NCI-H226 (cell line): ENCODE measurements around the gene SIK2.
A peak's percentile ranks its signal among the peaks of the same experiment; 100 is the strongest.

ENCODE experiments used
- DNase-seq: peaks from one replicate; pipeline ENCODE4 v3.0.0-alpha.2; 2015

The SIK2 gene

GRCh38 chr11:111582881-111583280 is 19.4 kb upstream of the SIK2 start:
- no peak for DNase-seq

- DNase-seq: peak; percentile 63
Observed at GRCh38 chr11:111585371-111585770, 16.9 kb upstream of the SIK2 start.

DNA sequence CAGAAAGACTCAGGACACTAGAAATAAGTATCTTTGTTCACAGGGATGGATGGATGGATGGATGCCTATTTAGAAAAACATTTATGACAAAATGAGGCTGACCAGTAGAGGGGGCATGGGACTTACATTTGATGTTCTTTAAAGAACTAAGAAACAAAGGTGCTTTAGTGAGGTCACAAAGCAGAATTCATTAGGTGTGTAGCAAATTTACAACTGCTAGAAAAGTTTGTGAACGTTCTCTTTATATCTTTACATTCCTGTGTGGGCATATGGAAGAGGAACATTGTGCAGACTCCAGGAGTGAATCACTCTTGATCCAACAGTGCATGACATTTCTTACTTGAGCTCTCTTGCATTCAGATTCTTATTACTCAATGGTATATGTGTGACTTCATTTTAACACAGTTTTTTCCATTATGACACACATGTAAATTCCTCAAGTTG is 15.8 kb upstream of the SIK2 start:
- DNase-seq: peak; percentile 28

GRCh38 chr11:111589114-111589513 is 13.1 kb upstream of the SIK2 start:
- no peak for DNase-seq

GRCh38 chr11:111589886-111590499 is 12.3 kb upstream of the SIK2 start:
- DNase-seq: no peak

DNA sequence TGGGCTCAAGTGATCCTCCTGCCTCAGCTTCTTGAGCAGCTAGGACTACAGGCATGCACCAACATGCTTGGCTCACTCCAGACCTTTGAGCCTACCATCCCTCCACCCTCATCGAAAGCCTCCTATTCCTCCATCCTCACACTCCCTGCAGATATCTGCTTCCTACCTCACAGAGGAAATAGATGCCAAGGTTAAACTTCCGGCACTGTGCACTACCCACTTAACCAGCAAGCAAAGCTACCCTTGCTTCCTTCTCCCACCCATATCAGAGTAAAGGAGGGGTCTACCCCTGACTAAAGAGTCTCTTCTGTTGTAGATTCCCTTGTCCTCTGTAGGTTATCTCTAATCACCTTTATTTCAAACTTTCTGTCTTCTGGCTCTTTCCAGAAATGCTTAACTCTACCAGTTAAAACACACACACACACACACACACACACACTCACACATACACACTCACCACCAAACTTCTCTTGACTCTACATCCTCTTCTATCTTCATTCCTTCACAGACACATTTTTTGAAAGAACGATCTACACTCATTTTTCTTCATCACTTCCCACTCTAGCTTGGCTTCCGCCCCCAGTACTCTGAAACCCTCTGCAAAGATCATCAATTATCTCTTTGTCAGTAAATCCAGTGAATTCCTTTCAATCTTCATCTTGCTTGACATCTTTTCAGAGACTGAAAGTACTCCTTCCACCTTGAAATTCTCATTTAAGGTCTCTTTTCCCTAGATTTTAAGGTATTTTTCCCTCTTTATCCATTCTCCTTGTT is 10.9 kb upstream of the SIK2 start:
- DNase-seq: no peak

DNA sequence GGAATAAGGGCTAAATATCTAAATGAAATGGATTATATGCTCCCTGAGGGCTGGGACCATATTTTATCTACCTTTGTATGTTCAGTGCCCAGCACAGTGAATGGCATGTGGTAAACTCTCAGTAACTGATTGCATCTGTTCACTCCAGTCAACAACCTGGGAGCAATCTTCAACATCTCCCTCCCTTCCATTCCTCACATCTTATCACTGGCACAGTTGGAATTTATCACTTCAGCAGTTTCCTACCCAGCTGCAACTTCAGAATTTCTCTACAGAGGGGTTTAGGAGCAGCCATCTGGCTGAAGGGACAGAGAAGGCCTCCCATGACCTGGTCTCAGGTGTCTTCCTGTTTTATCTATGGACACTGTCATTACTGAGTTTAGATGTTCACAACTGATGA is 9.8 kb upstream of the SIK2 start:
- no peak for DNase-seq

DNA sequence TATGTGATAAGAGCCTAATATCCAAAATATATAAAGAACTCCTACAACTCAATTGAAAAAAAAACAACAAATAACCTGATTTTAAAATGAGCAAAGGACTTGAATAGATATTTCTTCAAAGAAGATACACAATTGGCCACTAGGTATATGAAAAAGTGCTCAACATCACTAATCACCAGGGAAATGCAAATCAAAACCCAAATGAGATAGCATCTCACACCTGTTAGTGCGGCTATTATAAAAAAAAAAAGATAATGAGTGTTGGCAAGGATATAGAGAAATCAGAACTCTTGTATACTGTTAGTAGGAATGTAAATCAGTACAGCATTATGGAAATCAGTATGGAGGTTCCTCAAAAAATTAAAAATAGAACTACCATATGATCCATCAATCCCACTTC is 5.9 kb upstream of the SIK2 start:
- no peak for DNase-seq

DNA sequence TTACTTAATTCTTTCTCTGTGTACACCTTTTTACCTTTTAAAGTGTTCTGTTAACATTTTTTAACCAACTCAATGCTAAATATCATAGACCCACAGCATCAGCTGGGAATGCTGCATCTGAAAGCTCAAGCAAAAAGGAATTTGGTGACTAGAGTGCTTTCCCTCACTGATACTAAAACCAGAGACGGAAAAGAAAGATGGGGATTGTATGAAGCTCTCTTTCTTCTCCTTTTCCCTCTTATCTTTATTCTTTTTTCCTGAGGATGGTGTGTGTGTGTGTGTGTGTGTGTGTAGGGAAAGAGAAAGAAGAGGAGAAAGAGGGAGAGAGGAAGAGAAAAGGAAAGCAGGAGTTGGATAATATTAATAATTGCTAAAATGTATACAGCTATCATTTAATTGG is 4.1 kb upstream of the SIK2 start:
- DNase-seq: no peak

DNA sequence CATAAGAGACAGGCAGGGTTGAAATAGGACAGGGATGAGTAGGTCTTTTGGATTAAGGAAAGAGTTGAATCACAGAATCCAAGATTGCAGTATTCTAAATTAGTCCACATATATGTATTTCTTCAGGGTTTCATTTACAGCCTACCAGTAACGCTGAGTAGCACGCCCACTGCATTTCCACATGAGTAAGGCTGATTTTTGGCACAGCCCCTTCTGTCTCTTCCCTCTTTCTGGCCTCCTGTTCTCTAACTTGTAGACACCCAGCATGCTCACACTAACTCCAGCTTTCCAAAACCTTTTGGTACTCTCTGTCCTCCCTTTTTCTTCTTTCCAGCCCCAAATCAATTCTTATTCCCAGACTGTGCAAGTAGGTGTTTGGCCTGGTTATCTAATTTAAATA is 3.7 kb upstream of the SIK2 start:
- DNase-seq: no peak

DNA sequence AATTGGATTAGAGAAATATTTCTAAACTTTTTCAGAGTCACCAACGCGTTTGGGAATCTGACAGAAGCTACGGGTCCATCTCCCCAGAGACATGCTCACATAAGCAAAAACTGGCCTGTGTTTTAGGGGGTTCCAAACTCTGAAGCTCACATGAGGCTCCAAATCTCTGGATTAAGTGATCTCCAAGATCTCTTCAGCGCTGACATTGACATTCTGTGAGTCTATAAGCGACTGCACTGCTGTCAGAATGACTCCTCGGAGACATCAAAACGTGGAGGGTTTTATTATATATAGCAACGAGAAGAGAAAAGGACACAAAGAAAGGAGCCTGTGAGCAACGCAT is 642 bp upstream of the SIK2 start:
- no peak for DNase-seq

- DNase-seq: no peak
Observed at GRCh38 chr11:111602865-111603610, 789 bp downstream of the SIK2 start.

DNA sequence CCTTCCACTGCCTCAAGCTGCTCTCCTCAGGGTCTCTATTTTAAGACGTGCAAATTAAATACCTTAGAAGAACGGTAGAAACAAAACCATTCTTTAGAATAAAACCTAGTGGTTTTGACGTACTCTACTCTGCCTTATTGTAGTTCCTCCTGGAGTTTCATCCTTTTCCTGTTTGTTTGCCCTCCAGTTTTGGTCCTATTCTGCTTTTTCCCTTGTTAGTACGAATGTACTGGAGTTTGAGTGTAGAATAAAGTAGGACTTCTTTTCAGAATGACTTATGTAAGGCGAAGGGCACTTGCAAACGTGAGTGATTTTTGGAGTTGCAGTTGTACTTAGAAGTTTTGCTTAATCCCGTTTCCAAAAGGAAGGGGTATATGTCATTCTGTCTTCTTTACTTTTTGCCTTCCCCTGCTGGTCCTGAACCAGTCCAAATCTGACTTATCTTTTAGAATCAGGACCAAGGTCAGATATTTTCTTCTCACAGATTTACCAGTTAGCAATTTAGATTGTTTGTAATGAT is 1.4 kb downstream of the SIK2 start:
- no peak for DNase-seq

DNA sequence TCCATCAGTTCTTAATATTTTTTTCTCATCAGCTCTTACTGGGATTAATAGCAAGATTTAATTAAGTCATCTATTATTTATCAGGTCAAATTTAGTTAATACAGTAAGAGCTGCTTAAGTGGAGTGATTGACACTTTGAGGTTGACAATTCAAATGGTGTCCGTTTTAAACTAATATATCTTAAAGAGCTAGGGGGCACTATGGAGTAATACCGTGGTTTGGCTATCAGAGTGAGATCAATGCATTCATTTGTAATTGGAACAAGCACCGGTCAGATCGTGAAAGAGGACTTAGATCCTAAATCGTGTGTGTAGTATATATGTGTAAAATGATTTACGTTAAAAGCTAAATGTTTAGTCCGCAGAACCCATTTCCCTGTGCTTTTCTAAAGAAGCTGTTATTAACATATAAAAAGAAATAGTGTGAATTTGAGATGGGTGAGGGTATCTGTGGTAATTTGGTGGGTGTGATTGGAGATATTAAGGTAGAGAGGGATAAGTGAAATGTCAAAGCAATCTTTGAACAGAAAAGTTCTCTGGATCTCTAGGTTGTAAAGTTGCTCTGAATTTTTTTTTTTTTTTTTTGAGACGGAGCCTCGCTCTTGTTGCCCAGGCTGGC is 2.3 kb downstream of the SIK2 start:
- DNase-seq: no peak

- no peak for DNase-seq
Observed at GRCh38 chr11:111605681-111606080, 3.4 kb downstream of the SIK2 start.

- peak; percentile 57 for DNase-seq
Observed at GRCh38 chr11:111606986-111607385, 4.7 kb downstream of the SIK2 start.

GRCh38 chr11:111607751-111608150 is 5.5 kb downstream of the SIK2 start:
- DNase-seq: no peak

- DNase-seq: peak; percentile 28
Observed at GRCh38 chr11:111612224-111612623, 10.0 kb downstream of the SIK2 start.

DNA sequence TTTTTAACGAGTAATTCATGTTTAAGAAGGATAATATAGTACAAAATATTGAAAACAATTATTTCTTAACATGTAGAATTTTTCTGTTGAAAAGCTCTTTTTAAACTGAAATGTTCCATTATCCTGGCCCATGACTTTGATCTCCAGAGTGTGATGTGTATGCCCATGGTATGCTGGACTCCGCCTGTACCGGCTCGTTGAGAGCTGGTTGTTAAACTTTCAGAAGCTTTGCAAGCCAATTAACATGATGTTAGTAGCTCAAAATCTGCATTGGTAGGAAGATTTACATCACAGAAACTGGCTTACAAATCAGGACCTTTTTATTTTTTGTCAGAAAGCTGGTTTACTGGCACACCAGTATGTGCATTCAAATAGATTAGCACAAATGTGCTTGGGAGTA is 15.0 kb downstream of the SIK2 start:
- no peak for DNase-seq

GRCh38 chr11:111620518-111620917 is 18.3 kb downstream of the SIK2 start:
- no peak for DNase-seq

GRCh38 chr11:111623527-111624030 is 21.3 kb downstream of the SIK2 start:
- DNase-seq: no peak

GRCh38 chr11:111624608-111625007 is 22.4 kb downstream of the SIK2 start:
- no peak for DNase-seq

- DNase-seq: no peak
Observed at GRCh38 chr11:111627591-111627990, 25.3 kb downstream of the SIK2 start.
